Activated naive CD8-positive, alpha-beta T cell treated with anti-CD3 and anti-CD28 coated beads, Interleukin-2, amount 10 ng/mL, durations not matched to agents 7 days and 5 days (primary cell): Measurements from ENCODE around the gene FAIM2. TPM values are rescaled to one million over a fixed set of nuclear protein-coding genes. Genes with fewer than 3 reads are reported as not detected.
"Not testable (repeated sequence)": the region's sequence is repeated elsewhere in the genome, so short reads cannot be mapped to it uniquely, and the experiment has no call there.

Source experiments
- ATAC-seq: fragments of 150-1000 bp; cut with Tn5 transposase; one replicate; pipeline ENCODE4 v1.10.0; 2021; ENCODE audit warnings: low read depth, moderate library complexity
- POLR2A ChIA-PET: fragments of 350-600 bp; sonication (Branson Sonifier 250); formaldehyde crosslinking; loops from one replicate; lab custom pipeline; 2021; ENCODE audit warnings: antibody characterized with exemption; lab: Charles Lee
- DNase-seq: peaks from one replicate; pipeline ENCODE4 v3.0.0; 2021
- H3K27ac Mint-ChIP-seq: one replicate; pipeline ENCODE4 v1.8.0; 2022; ENCODE audit warnings: mild to moderate bottlenecking, mixed read lengths
- H3K27me3 Mint-ChIP-seq: one replicate; pipeline ENCODE4 v1.8.0; 2022; ENCODE audit warnings: mild to moderate bottlenecking, moderate library complexity, mixed read lengths
- H3K36me3 Mint-ChIP-seq: one replicate; pipeline ENCODE4 v1.8.0; 2021; ENCODE audit warnings: mild to moderate bottlenecking, mixed read lengths
- H3K4me1 Mint-ChIP-seq: one replicate; pipeline ENCODE4 v1.8.0; 2021; ENCODE audit warnings: mixed read lengths
- H3K4me3 Mint-ChIP-seq: one replicate; pipeline ENCODE4 v1.8.0; 2022; ENCODE audit warnings: mild to moderate bottlenecking, moderate library complexity, mixed read lengths
- H3K9me3 Mint-ChIP-seq: one replicate; pipeline ENCODE4 v1.8.0; 2021; ENCODE audit warnings: mixed read lengths
- total RNA-seq, 2 experiments: library from RNA; stranded (reverse); gene quantifications; one replicate each; pipeline ENCODE4 v1.2.3, GENCODE V29; 2021

FAIM2 gene
- total RNA-seq, 2 experiments from 2014 or later = 0.22 TPM; not detected in 1

DNA sequence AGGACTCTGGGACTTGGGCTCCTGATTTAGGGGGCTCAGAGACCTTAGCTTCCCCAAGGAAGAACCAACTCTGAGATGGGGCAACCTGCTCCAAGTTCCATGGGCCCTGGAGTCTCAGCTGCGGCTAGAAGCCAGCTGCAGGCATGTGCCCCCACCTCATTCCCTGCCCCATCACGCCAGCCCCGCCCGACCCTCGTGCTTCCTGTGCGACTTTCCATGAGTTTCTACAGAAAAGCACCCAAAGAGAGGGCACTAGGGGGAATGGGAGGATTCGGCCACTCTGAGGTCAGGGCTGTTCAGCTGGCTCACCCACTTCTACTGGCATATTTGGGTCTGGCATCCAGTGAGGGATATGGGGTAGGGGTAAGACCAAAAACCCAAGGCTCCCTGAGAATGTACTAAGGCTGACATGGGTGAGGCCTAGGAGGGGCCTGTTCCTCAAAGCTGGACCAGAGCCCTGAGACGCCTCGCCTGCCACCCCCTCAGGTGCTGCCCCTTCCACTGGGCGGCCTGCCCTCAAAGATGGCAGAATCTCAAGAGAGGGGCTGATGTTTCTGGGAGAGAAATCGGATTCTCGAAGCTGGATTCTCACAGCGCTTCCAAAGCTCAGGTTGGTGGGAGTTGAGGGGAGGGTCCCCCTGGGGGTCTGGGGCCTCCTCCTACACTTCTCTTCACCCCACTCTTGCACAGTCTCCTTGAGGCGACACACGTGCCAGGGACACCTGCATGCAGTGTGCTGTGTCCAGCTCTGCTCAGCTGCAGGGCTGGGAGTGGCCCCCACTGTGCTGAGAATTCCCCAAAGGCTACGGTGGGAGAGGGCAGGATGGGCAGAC, 22.1 kb downstream of the FAIM2 start:
- Mint-ChIP-seq H3K27ac (no peak overlapping the region), H3K4me1 (peaks cover 3% of the 10 kb centered on the region), H3K9me3 (peaks cover 33% of the 10 kb centered on the region), H3K4me3 (no peak overlapping the region), H3K36me3 (no peaks in the 10 kb centered on the region), H3K27me3 (peaks cover 13% of the 10 kb centered on the region)
- DNase-seq = no peak
- POLR2A ChIA-PET = no interaction called here
- no peak for ATAC-seq

DNA sequence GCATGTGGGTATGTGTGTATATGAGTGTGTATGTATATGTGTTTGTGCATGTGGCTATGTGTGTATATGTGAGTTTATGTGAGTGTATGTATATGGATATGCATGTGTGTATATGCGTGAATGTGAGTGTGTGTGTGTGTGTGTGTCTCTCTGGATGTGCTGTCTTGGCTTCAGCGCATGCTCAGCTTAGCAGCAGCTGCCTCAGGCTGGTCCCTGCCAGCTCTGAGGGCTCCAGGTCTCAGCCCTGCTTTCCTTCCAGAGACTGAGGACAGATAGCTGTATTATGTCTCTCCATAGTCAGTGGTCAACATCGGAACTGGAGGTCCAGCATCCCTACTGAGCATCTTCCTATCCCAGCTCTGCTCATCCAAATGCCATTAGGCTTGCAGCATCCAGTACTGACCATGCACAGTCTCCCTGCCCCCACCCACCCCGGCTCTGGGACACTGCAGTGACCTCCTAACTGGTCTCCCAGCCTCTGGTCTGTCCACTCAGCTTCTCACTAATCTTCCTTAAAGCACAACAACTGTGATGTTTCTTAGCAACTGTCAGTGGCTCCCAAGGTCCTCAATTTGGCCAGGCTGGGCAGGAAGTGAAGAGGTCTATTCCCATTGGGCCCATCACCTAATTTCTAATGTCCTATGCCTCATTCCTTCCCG, 22.8 kb downstream of the FAIM2 start:
- peaks cover 33% of the 10 kb centered on the region for H3K9me3 Mint-ChIP-seq
- no peak overlapping the region for H3K27ac Mint-ChIP-seq
- H3K27me3 Mint-ChIP-seq = peaks cover 13% of the 10 kb centered on the region
- DNase-seq (peak; percentile 4), ATAC-seq (no peak)
- no peak overlapping the region for H3K4me3 Mint-ChIP-seq
- H3K36me3 Mint-ChIP-seq = no peaks in the 10 kb centered on the region
- peaks cover 3% of the 10 kb centered on the region for H3K4me1 Mint-ChIP-seq
- POLR2A ChIA-PET = no interaction called here

DNA sequence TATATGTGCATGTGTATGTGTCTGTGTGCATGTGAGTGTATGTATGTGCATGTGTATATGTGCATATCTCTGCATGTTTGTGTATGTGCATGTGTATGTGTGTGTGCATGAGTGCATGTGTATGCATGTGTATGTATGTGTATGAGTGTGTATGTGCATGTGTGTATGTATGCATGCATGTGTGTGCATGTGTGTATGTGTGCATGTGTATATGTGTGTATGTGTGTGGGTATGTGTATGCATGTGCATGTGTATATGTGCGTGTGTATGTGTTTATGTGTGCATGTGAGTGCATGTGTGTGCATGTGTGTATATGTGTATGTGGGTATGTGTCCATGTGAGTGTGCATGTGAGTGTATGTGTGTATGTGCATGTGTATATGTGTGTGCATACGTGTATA, 24.6 kb downstream of the FAIM2 start:
- DNase-seq, POLR2A ChIA-PET, H3K36me3 Mint-ChIP-seq, ATAC-seq, H3K4me1 Mint-ChIP-seq, H3K4me3 Mint-ChIP-seq, H3K27ac Mint-ChIP-seq, H3K27me3 Mint-ChIP-seq: not testable (repeated sequence)
- peaks cover 33% of the 10 kb centered on the region for H3K9me3 Mint-ChIP-seq

DNA sequence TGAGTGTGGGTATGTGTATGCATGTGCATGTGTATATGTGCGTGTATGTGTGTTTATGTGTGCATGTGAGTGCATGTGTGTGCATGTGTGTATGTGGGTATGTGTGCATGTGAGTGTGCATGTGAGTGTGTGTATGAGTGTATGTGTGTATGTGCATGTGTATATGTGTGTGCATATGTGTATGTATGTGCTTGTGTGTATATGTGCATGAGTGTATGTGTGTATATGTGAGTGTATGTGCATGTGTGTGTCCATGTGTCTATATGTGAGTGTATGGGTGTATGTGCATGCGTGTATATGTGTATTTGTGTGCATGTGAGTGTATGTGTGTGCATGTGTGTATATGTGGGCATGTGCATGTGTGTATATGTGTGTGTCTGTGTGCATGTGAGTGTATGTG, 25.7 kb downstream of the FAIM2 start:
- Mint-ChIP-seq H3K4me1 (peaks cover 3% of the 10 kb centered on the region), H3K9me3 (peaks cover 33% of the 10 kb centered on the region), H3K36me3 (no peaks in the 10 kb centered on the region), H3K27ac (no peak overlapping the region), H3K27me3 (peaks cover 3% of the 10 kb centered on the region), H3K4me3 (no peak overlapping the region)
- POLR2A ChIA-PET = no interaction called here
- ATAC-seq (no peak), DNase-seq (no peak)

DNA sequence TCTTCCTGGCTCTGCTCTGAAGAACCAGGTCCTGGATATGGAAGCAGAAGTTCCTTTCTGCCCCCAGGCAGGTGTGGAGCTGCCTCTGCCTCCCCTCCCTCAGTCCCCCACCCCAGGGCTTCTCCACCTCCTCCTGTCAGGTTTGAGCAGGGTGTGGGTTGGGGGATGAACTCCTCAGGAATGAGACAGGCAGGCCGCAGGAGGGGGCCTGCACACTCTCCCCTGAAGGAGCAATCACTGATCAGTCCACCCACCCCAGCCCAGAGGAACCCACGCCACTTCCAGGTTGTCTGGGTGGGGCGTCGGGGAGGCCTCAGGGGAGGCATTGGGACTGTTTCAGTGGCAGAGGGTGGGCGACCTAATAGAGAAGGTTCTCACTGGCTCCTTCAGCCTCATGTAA, 26.6 kb downstream of the FAIM2 start:
- POLR2A ChIA-PET = no interaction called here
- no peak overlapping the region for H3K4me3 Mint-ChIP-seq
- H3K4me1 Mint-ChIP-seq = peaks cover 3% of the 10 kb centered on the region
- DNase-seq = peak; percentile 11
- H3K36me3 Mint-ChIP-seq = no peaks in the 10 kb centered on the region
- H3K27me3 Mint-ChIP-seq = peaks cover 3% of the 10 kb centered on the region
- no peak for ATAC-seq
- H3K9me3 Mint-ChIP-seq = peaks cover 33% of the 10 kb centered on the region
- H3K27ac Mint-ChIP-seq = no peak overlapping the region

DNA sequence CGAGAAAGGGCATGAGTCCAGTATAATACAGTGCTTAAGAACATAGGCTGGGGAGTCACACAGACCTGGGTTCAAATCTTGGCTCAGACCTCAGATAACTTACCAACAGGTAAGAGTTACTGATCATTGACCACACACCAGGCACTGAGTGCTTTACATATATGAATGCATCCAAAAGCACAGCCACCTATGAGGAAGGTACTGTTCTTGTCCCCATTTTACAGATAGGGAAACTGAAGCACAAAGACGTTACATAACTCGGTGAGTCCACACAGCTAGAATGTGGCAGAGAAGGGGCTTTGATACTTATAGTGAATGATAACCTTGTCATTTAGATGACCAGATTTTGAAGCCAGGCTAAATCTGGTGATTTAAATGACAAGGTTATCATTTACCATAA, 27.6 kb downstream of the FAIM2 start:
- Mint-ChIP-seq H3K27me3 (peaks cover 3% of the 10 kb centered on the region), H3K27ac (no peak overlapping the region), H3K4me3 (no peak overlapping the region), H3K36me3 (no peaks in the 10 kb centered on the region), H3K9me3 (peaks cover 33% of the 10 kb centered on the region), H3K4me1 (peaks cover 3% of the 10 kb centered on the region)
- DNase-seq (no peak), ATAC-seq (no peak)
- POLR2A ChIA-PET = no interaction called here

DNA sequence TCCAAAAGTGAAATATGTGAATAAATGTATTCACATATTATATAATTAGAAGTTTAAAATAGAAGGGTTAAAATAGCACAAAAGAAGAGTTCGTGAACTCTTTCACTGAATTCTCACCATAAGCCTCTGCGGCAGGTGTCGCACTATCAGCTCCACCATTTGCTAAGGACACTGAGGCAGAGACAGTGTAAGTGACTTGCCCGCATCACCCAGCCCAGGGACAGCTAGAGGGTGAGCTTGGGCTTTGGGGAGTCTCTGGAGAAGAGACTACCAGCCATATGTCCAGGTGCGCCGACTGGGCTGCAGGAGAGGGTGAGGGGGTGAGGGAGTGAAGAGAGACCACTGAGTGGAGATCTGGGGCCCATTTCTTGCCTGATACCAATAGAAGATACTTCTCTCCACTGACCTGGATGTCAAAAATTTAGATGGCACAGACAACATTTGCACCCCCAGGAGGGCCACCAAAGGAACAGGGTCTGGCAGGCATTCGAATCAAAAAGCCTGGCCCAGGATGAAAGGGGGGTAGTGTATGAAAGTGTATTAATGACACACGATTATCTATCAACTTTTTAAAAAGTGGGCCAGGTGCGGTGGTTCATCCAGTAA, 28.5 kb downstream of the FAIM2 start:
- ATAC-seq (no peak), DNase-seq (no peak)
- no peak overlapping the region for H3K27ac Mint-ChIP-seq
- peaks cover 3% of the 10 kb centered on the region for H3K27me3 Mint-ChIP-seq
- peaks cover 27% of the 10 kb centered on the region for H3K9me3 Mint-ChIP-seq
- POLR2A ChIA-PET = no interaction called here
- H3K4me3 Mint-ChIP-seq = no peak overlapping the region
- H3K4me1 Mint-ChIP-seq = peaks cover 3% of the 10 kb centered on the region
- no peaks in the 10 kb centered on the region for H3K36me3 Mint-ChIP-seq

DNA sequence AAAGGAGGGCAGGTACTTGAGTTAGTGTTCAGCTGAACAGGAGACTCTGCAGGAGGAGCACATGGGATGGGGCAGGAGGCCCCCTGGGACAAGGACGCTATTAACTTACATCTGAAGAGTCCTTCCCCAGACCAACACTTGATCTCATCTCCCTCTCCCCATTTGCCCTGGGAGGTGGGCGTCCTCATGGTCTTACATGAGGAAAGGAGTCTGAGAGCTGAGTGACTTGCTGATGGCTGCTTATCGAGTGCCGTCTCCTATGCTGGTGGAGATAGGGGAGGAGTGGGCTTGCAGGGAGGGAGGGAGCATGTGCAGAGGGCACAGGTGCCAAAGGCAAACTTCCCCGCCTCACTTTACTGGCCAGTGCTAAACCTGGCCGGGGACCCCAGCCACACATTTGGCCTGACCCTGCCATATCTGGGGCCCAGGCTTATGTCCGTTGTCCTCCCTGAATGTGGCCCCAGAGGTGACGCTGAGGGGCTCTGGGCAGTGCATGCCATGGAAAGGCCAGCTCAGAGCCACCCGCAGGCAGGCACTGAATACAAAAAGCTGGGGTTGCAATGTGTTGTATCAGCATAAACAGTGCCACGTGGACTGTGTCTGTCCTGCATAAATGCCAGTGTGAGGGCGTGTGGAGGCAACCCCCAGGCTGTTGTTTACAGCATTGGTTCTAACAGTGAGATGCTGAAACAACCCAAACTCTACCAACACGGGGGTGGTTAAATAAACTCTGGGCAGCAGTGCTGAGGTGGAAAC, 29.4 kb downstream of the FAIM2 start:
- DNase-seq (peak; percentile 10), ATAC-seq (no peak)
- Mint-ChIP-seq H3K4me3 (no peak overlapping the region), H3K4me1 (peaks cover 3% of the 10 kb centered on the region), H3K9me3 (peaks cover 18% of the 10 kb centered on the region), H3K36me3 (no peaks in the 10 kb centered on the region), H3K27me3 (peaks cover 3% of the 10 kb centered on the region), H3K27ac (no peak overlapping the region)
- POLR2A ChIA-PET = no interaction called here

DNA sequence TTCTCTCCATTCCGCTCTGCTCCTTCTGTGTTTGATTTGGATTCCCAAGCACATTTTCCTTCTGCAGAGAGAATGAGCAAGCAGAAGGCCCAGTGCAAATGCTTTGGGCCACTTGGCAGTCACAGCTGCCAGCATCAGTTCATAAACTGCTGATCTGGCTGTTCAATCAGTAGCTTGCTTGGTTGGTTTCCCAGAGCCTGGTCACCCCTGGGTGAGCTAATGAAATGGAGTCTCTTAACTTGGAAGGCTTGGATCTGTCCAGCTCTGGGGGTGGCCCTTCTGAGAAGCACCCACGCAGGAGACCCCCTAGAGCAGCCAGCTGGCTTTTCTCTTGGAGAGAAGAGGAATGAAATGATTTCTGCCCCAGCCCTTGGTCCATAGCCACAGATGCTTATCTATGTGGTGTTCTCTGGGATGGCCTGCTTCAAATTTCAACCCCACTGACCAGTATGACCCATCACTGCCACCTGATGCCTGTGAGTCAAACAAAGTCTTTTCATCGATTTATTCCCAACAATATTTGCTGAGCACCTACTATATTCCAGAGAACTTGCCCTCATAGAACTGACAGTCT, 30.3 kb downstream of the FAIM2 start:
- H3K4me3 Mint-ChIP-seq = no peak overlapping the region
- POLR2A ChIA-PET = no interaction called here
- H3K36me3 Mint-ChIP-seq = no peaks in the 10 kb centered on the region
- H3K9me3 Mint-ChIP-seq = peaks cover 10% of the 10 kb centered on the region
- no peak for ATAC-seq
- H3K27ac Mint-ChIP-seq = no peak overlapping the region
- peaks cover 3% of the 10 kb centered on the region for H3K27me3 Mint-ChIP-seq
- peaks cover 3% of the 10 kb centered on the region for H3K4me1 Mint-ChIP-seq
- DNase-seq = no peak

DNA sequence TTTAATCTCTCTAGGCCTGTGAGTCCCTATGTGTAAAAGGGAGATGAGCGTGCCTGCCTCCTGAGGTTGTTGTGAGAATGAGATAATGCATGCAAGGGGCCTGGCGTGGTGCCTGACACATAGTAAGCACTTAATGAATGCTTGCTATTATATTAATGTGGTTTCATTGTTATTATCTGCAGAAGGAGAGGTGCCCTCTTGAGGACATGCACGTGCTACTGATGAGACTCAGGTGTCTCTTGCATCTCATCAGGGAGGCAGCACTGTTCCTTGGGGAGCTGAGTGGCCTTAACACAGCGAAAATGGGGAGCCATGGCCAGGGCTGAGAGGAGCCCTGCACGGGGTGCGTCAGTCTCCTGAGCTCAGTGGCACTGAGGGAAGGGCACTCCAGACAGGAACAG, 30.9 kb downstream of the FAIM2 start:
- Mint-ChIP-seq H3K36me3 (no peaks in the 10 kb centered on the region), H3K27ac (no peak overlapping the region), H3K27me3 (peaks cover 3% of the 10 kb centered on the region), H3K4me3 (no peak overlapping the region), H3K4me1 (peaks cover 2% of the 10 kb centered on the region), H3K9me3 (peaks cover 4% of the 10 kb centered on the region)
- DNase-seq (no peak), ATAC-seq (no peak)
- POLR2A ChIA-PET = no interaction called here

DNA sequence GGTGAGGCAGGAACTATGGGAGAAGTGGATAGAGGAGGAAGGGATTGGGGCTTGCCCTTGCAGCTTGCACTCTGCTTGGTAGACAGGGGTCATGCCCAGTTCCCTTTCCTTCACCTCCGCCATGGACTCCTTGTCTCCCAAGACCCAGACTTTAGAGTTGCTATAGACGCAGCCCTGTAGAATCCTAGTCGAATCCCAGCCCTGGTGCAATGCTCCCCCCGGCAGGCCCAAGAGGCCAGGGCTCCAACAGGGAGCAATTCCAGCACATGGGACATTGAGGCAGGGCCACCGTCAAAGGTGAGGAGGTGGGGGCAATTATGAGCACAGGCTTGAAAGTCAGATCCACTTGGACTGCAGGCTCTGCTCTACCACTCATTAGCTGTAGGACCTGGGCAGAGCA, 31.3 kb downstream of the FAIM2 start:
- peaks cover under 1% of the 10 kb centered on the region for H3K9me3 Mint-ChIP-seq
- no peak for ATAC-seq
- H3K4me1 Mint-ChIP-seq = no peaks in the 10 kb centered on the region
- H3K27ac Mint-ChIP-seq = no peak overlapping the region
- H3K27me3 Mint-ChIP-seq = peaks cover 3% of the 10 kb centered on the region
- no peak for DNase-seq
- no peak overlapping the region for H3K4me3 Mint-ChIP-seq
- POLR2A ChIA-PET = no interaction called here
- no peaks in the 10 kb centered on the region for H3K36me3 Mint-ChIP-seq

DNA sequence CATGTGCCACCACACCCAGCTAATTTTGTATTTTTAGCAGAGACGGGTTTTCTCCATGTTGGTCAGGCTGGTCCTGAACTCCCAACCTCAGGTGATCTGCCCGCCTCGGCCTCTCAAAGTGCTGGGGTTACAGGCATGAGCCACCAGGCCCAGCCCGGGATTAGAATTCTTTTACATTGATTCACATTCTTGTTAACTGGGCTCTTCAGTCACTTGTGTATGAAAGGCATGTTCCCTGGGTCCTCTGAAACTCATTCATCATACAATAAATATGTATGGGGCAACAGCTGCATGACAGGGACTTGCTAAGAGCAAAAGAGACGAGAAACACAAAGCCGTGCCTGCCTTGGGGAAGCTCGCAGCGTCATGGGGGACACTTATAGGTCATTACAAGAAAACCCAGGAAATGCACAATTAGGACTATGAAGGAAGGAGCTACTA, 31.9 kb downstream of the FAIM2 start:
- ATAC-seq, H3K36me3 Mint-ChIP-seq, H3K27me3 Mint-ChIP-seq, DNase-seq, H3K4me3 Mint-ChIP-seq, H3K9me3 Mint-ChIP-seq, H3K27ac Mint-ChIP-seq, POLR2A ChIA-PET, H3K4me1 Mint-ChIP-seq: not testable (repeated sequence)

DNA sequence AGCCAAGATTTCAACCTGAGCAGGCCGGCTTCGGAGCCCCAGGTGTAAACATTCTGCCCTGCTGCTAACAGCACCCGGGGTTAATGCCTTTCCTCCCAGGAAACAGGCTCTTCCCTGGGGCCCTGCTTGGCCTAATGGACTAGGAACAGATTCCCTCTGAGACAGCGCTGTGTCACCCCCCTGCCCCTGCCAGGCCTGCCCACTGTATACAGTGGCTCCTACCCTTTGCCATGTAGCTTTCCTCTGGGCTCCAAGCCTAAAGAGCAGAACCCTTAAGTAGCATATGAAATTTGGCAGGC, 32.5 kb downstream of the FAIM2 start:
- Mint-ChIP-seq H3K27ac (no peak overlapping the region), H3K4me1 (peaks cover 5% of the 10 kb centered on the region), H3K9me3 (no peaks in the 10 kb centered on the region), H3K27me3 (peaks cover 3% of the 10 kb centered on the region), H3K36me3 (no peaks in the 10 kb centered on the region), H3K4me3 (no peak overlapping the region)
- POLR2A ChIA-PET = no interaction called here
- ATAC-seq = no peak
- no peak for DNase-seq
